C4-2B (cell line): Measurements from ENCODE around the gene DIDO1.

Source experiments
- H3K27ac ChIP-seq: fragments of 450-650 bp; 2 replicates; pipeline ENCODE4 v1.5.1; 2017
- CTCF ChIP-seq: fragments of 450-650 bp; conservative IDR thresholded peaks from 2 replicates; pipeline ENCODE4 v1.5.1; 2017; ENCODE audit warnings: mild to moderate bottlenecking
- ZFX ChIP-seq: fragments of 450-650 bp; IDR thresholded peaks from 2 replicates; pipeline ENCODE4 v1.6.1; 2017

DIDO1 gene

DNA sequence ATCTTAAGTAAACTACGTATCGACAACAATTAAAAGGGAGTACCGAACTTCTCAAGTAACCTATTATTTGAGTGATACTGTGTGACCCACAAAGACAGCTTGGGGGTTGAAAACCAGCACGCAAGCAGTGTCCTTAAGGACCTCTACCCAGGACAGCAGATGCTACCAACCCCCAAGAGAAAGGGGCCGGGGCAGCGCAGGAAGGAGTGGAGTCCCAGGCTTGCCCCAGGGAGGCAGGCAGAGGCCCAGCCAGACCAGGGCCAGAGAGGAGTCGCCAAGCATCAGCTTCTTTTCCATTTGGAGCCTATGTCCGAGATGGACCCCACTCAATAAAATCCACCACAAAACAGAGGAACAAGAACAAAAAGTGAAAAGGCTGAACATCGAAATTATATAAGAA, 11.9 kb downstream of the DIDO1 start:
- TF ChIP-seq CTCF: no peak
- no peak for TF ChIP-seq ZFX
- no peak overlapping the region for H3K27ac ChIP-seq

DNA sequence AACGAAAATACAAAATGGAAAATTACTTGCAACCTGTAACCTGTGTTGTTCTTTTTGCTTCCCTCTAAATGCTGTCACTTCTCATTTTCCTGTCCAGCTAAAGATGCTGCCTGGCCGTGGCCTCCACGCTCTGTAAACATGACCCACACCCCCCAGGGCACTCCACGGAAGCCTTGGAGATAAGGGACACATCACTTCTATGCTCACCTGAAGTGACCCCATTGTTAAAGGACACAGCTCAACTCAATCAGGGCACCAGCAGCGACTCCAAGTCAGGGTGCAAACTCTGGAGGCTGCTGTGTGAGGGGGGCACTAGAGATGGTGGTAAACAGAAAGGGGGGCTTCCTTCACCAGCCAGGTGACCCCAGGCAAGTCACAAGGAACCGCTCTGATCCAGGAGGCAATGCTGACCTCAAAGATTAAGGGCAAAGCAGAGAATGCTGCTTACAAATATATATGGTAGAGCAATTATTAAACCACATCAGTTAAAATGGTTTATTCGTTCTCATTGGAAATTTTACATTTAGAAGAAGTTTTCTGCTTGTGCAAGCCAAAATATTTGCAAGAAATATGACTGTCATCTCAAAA, 13.2 kb downstream of the DIDO1 start:
- no peak overlapping the region for H3K27ac ChIP-seq
- no peak for TF ChIP-seq CTCF
- no peak for TF ChIP-seq ZFX

GRCh38 chr20:62911701-62912280, 14.5 kb downstream of the DIDO1 start:
- TF ChIP-seq ZFX (no peak), CTCF (no peak)
- H3K27ac ChIP-seq: no peak overlapping the region

DNA sequence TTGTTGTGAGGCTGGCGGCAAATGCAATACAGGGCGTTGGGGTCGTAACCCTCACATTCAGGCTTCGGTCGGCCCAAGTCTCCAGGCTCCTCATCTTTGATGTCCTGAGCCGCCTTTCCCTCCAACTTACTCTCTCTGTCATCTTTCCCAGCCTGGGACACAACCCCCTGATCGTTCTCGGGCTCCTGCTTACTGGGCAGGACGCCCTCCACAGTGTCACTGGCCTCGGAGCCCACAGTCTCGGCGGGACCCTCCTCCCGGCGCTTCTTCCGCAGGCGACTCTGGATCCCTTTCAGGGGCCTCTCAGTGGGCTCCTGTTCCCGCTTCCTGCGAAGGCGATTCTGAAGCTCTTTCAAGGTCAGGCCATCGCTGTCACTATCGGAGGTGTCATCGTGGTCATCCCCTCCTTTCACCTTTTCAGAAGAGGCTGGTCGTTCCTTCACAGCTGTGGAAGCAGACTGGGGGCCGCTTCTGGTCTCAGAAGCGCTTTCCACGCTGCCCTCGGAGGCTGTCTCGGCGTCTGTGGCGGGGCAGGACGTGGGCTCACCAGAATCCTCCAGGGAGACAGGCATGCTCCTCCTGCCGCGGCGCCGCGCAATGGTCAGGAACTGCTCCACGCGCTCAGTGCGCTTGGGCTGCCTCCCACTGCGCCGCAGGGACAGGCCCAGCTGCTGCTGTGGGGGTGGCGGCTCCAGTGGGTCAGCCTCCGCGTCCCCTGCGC, 15.4 kb downstream of the DIDO1 start:
- TF ChIP-seq ZFX: no peak
- TF ChIP-seq CTCF: no peak
- H3K27ac ChIP-seq: no peak overlapping the region

DNA sequence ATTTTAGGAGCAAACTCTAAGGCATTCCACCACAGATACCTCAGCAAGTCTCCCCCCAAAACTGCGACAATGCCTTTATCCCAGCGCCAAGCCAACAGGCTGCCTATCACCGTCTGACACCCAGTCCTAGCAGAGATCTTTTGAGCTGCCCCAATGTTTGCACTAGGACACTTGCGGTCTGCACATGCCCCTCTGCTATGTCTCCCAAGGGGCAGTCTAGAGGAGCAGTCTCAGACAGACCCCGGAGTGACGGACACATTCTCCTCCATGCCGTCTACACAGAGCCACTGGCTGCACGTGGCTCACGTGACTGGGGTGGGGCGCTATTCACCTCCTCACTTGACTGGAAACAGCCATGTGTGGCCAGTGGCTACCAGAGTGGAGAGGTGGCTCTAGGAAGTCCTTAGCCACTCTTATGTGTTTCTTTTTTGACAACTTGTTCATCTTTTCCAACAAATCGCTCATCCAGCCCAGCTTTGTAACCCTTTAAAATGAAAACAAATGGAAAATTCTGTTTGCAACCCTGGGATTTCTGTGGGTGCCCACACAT, 16.0 kb downstream of the DIDO1 start:
- no peak overlapping the region for H3K27ac ChIP-seq
- TF ChIP-seq ZFX: no peak
- no peak for TF ChIP-seq CTCF

- H3K27ac ChIP-seq: no peak overlapping the region
- no peak for TF ChIP-seq CTCF
- no peak for TF ChIP-seq ZFX
These were observed 17.1 kb downstream of the DIDO1 start for GRCh38 chr20:62908971-62909791.
